Adrenal gland (tissue), 12 donors: ENCODE measurements around the gene EDAR. TPM values are rescaled to one million over a fixed set of nuclear protein-coding genes. Genes with fewer than 3 reads are reported as not detected.

Experiments used
- DNase-seq, 7 donors: peaks; one replicate each; pipeline ENCODE4 v3.0.0-alpha.2; 2019 to 2020
- H3K27ac ChIP-seq, 5 donors: fragments of 200-600 bp; sonication (generic) in 4 of 5; 1 replicate in 3 of 5; 2 replicates in 2 of 5; pipeline versions ENCODE4 v1.5.1 to v1.8.0; 2016 to 2020; ENCODE audit warnings: mild to moderate bottlenecking in 1 of 5
- H3K27me3 ChIP-seq: fragments of 200-600 bp; 2 replicates; pipeline ENCODE4 v1.8.0; 2021
- H3K36me3 ChIP-seq, 2 donors: fragments of 200-600 bp; replicated peaks in 1 of 2; 1 replicate in 1 of 2; 2 replicates in 1 of 2; pipeline versions ENCODE4 v1.5.1 to v1.8.0; 2018 to 2022
- H3K4me1 ChIP-seq, 2 donors: fragments of 200-600 bp; replicated peaks in 1 of 2; 1 replicate in 1 of 2; 2 replicates in 1 of 2; pipeline versions ENCODE4 v1.5.1 to v1.8.0; 2018 to 2021
- H3K4me3 ChIP-seq, 4 donors: fragments of 200-600 bp; sonication (generic) in 3 of 4; one replicate each; pipeline ENCODE4 v1.5.1; 2016 to 2018
- H3K9me3 ChIP-seq, 3 donors: fragments of 200-600 bp; sonication (generic) in 1 of 3; replicated peaks in 1 of 3; 1 replicate in 2 of 3; 2 replicates in 1 of 3; pipeline versions ENCODE4 v1.5.1 to v1.8.0; 2016 to 2021
- CTCF ChIP-seq, 6 experiments: fragments of 450-650 bp in 4 of 6; fragments of 200-600 bp in 2 of 6; sonication (generic) in 1 of 6; IDR thresholded peaks; 1 replicate in 5 of 6; 2 replicates in 1 of 6; pipeline versions ENCODE4 v1.5.1 to v1.8.0; 2016 to 2021; ENCODE audit warnings: antibody characterized with exemption in 6 of 6, mild to moderate bottlenecking in 2 of 6, moderate library complexity in 1 of 6
- POLR2A ChIP-seq, 2 donors: fragments of 450-650 bp; IDR thresholded peaks; one replicate each; pipeline ENCODE4 v1.6.1; 2017; ENCODE audit warnings: antibody characterized with exemption in 2 of 2, mild to moderate bottlenecking in 2 of 2, moderate library complexity in 1 of 2
- WGBS, 4 donors: extraction: QIAGEN DNeasy Blood & Tissue Kit in 2 of 4; methylation state at CpG; one replicate each; pipeline versions ENCODE4 v1.1.5 to v1.1.7; 2013 to 2017; 5-methylcytosine and 5-hydroxymethylcytosine counted together
- intact Hi-C, 2 donors: fragments of 100-400 bp; cut with DNase I; formaldehyde crosslinking; loops; one replicate each; pipeline versions ENCODE4 v1.14.1 to v1.15.0; 2022 to 2023
- polyA plus RNA-seq, 3 donors: library from polyadenylated mRNA; stranded (reverse); fragments of 200-250 nt in 2 of 3; fragments of 350-450 nt in 1 of 3; fragmentation: Illumina TruSeq in 1 of 3; extraction: RNeasy Lipid Tissue Mini Kit (QIAGEN cat#74804) in 1 of 3; gene quantifications; one replicate each; pipeline ENCODE4 v1.2.3, GENCODE V29; 2013 to 2014
- total RNA-seq, 9 donors: library from RNA; depleted of rRNA in 4 of 9; stranded (reverse); fragments of >200 nt in 4 of 9; fragments of 120-200 nt in 1 of 9; fragmentation: NEBNext Ultra II Directional in 1 of 9; extraction: Animal tissue kit (Norgen Biotek cat#: 25700) in 1 of 9; gene quantifications; one replicate each; pipeline versions ENCODE4 v1.1.0 to v1.2.4, GENCODE V29; 2013 to 2023
- donor health status: healthy with polysubstance abuse.
- donor health status: Bipolar disorder and iron deficiency.
- donor health status: DM: yes; HTN: yes; CAD: no.
- donor health status: DM: no; HTN: no; CAD: no.
- donor health status: DM: no; HTN: no; CAD: no.
- donor health status: DM: yes; HTN: yes; CAD: no.

Gene EDAR
- total and polyA plus RNA-seq, 12 donors, result not detected

GRCh38 chr2:108922141-108922915 lies 66.7 kb downstream of the EDAR start:
- Histone ChIP-seq H3K4me1 (no peaks in the 10 kb centered on the region), H3K27me3 (no peaks in the 10 kb centered on the region), H3K4me3 (no peak overlapping the region), H3K36me3 (no peaks in the 10 kb centered on the region), H3K27ac (no peak overlapping the region), H3K9me3 (no peaks in the 10 kb centered on the region)
- no peak for TF ChIP-seq POLR2A (IDR thresholded peaks at IDR 0.05)
- no peak for TF ChIP-seq CTCF (IDR thresholded peaks at IDR 0.05)
- DNase-seq, result peak in 3 of 7 donors; percentile 11 to 45 (median 22)
- 56 to 70% (median 63%) methylated on average over 3 to 11 of the region's 11 CpGs for WGBS, 4 donors
- intact Hi-C loops, result loop anchor here in 1 of 2 donors (10.0 kb wide), 2 partner anchors 72 to 202 kb away; partner anchors contain the start of gene SH3RF3

- Histone ChIP-seq H3K4me1 (no peaks in the 10 kb centered on the region), H3K36me3 (no peaks in the 10 kb centered on the region), H3K4me3 (no peak overlapping the region), H3K9me3 (no peaks in the 10 kb centered on the region), H3K27me3 (no peaks in the 10 kb centered on the region), H3K27ac (no peak overlapping the region)
- DNase-seq, result no peak
- intact Hi-C loops, result loop anchor here in 1 of 2 donors (10.0 kb wide), 2 partner anchors 73 to 203 kb away; partner anchors contain the start of gene SH3RF3
- WGBS, 4 donors, result 81 to 91% (median 85%) methylated on average over 8 to 16 of the region's 16 CpGs
- no peak for TF ChIP-seq CTCF (IDR thresholded peaks at IDR 0.05)
- TF ChIP-seq POLR2A (IDR thresholded peaks at IDR 0.05), result no peak
Measured at GRCh38 chr2:108921096-108922030, 67.7 kb downstream of the EDAR start.

GRCh38 chr2:108920686-108921085 lies 68.3 kb downstream of the EDAR start:
- Histone ChIP-seq H3K27me3 (no peaks in the 10 kb centered on the region), H3K9me3 (no peaks in the 10 kb centered on the region), H3K27ac (no peak overlapping the region), H3K36me3 (no peaks in the 10 kb centered on the region), H3K4me1 (no peaks in the 10 kb centered on the region), H3K4me3 (no peak overlapping the region)
- TF ChIP-seq CTCF (IDR thresholded peaks at IDR 0.05) (no peak), POLR2A (IDR thresholded peaks at IDR 0.05) (no peak)
- no peak for DNase-seq
- intact Hi-C loops, result loop anchor here in 1 of 2 donors (10.0 kb wide), 2 partner anchors 74 to 204 kb away; partner anchors contain the start of gene SH3RF3
- 64 to 76% (median 70%) methylated on average over 4 to 7 of the region's 7 CpGs for WGBS, 4 donors
